HepG2 (cell line): Measurements from ENCODE around the gene SLC6A6. TPM values are rescaled to one million over a fixed set of nuclear protein-coding genes. Genes with fewer than 3 reads are reported as not detected.

ENCODE experiments used
- ATAC-seq: fragments of 200-7000 bp; cut with Tn5 transposase; 3 replicates; pipeline ENCODE4 v1.9.1; 2020; ENCODE audit warnings: mild to moderate bottlenecking, moderate library complexity
- BruUV-seq: library from RNA; stranded (reverse); fragments of 400-500 nt; replicated peaks from 2 replicates; lab custom pipeline; 2021; lab: Mats Ljungman, UMichigan
- CTCF ChIA-PET: fragments of 300-600 bp; formaldehyde crosslinking; extraction: SDS; loops from one replicate; lab custom pipeline; 2021; ENCODE audit warnings: low total read pairs, inconsistent platforms, low intra/inter-chr PET ratio; lab: Yijun Ruan, JAX
- POLR2A ChIA-PET: fragments of 350-600 bp; sonication (Branson Sonifier 250); formaldehyde crosslinking; loops from one replicate; lab custom pipeline; 2020; ENCODE audit warnings: antibody characterized with exemption, inconsistent platforms; lab: Yijun Ruan, JAX
- DNase-seq: peaks from one replicate; pipeline ENCODE4 v3.0.0-alpha.2; 2015; ENCODE audit warnings: low spot score
- FAIRE-seq: peaks from 3 replicates; lab custom pipeline; 2011; peaks lifted over from hg19 to GRCh38; lab: Jason Lieb, UNC
- H2AFZ ChIP-seq: one replicate; pipeline ENCODE4 v1.6.1; 2011; ENCODE audit warnings: low read length, inconsistent platforms
- H3K27ac ChIP-seq: fragments of 300-600 bp; 3 replicates; pipeline ENCODE4 v1.8.0; 2011; ENCODE audit warnings: mixed run types, mild to moderate bottlenecking, mixed read lengths, low read length, inconsistent platforms; ENCODE audit not compliant: insufficient read depth; ENCODE audit errors: extremely low read length
- H3K27me3 ChIP-seq, 2 experiments: fragments of 200-600 bp in 1 of 2; 2 replicates in 1 of 2; 3 replicates in 1 of 2; pipeline versions ENCODE4 v1.6.0 to v1.8.0; 2011; ENCODE audit warnings: low read length in 2 of 2, mild to moderate bottlenecking in 2 of 2, moderate library complexity in 2 of 2, inconsistent platforms in 1 of 2; ENCODE audit not compliant: insufficient read depth in 2 of 2, control insufficient read depth in 1 of 2
- H3K36me3 ChIP-seq, 2 experiments: fragments of 200-600 bp in 1 of 2; replicated peaks in 1 of 2; 2 replicates in 1 of 2; 3 replicates in 1 of 2; pipeline versions ENCODE4 v1.5.1 to v1.8.0; 2011; ENCODE audit warnings: low read length in 2 of 2, inconsistent platforms in 1 of 2; ENCODE audit not compliant: insufficient read depth in 2 of 2, control insufficient read depth in 1 of 2
- H3K4me1 ChIP-seq: 2 replicates; pipeline ENCODE4 v1.5.1; 2012; ENCODE audit warnings: low read length, inconsistent platforms; ENCODE audit not compliant: insufficient read depth
- H3K4me2 ChIP-seq: 2 replicates; pipeline ENCODE4 v1.6.0; 2011; ENCODE audit warnings: low read depth, low read length, inconsistent platforms
- H3K4me3 ChIP-seq, 3 experiments: fragments of 200-600 bp in 1 of 3; sonication (generic), shearing (Covaris generic) in 1 of 3; replicated peaks in 1 of 3; 2 replicates each; pipeline ENCODE4 v1.5.1; 2011 to 2016; ENCODE audit warnings: low read length in 3 of 3, inconsistent platforms in 2 of 3, low read depth in 2 of 3, mild to moderate bottlenecking in 2 of 3, control low read depth in 1 of 3, mixed read lengths in 1 of 3; ENCODE audit not compliant: insufficient read depth in 1 of 3
- H3K79me2 ChIP-seq: one replicate; pipeline ENCODE4 v1.6.1; 2011; ENCODE audit warnings: low read length, inconsistent platforms; ENCODE audit not compliant: insufficient read depth
- H3K9ac ChIP-seq: 2 replicates; pipeline ENCODE4 v1.6.0; 2011; ENCODE audit warnings: mild to moderate bottlenecking, low read depth, low read length, inconsistent platforms; ENCODE audit not compliant: insufficient read depth
- H3K9me3 ChIP-seq: 2 replicates; pipeline ENCODE4 v1.5.1; 2012; ENCODE audit warnings: mild to moderate bottlenecking, low read length
- H4K20me1 ChIP-seq: 2 replicates; pipeline ENCODE4 v1.6.0; 2011; ENCODE audit warnings: inconsistent platforms, mild to moderate bottlenecking, low read length, moderate library complexity; ENCODE audit not compliant: insufficient read depth
- CHD2 ChIP-seq: IDR thresholded peaks from 2 replicates; pipeline ENCODE4 v1.6.1; 2011; ENCODE audit warnings: low read depth, low read length, improper control_type of control experiment
- ESRRA ChIP-seq: sonication (generic); formaldehyde crosslinking; IDR thresholded peaks from 2 replicates; pipeline ENCODE4 v1.5.1; 2020; ENCODE audit warnings: mild to moderate bottlenecking, low read depth, missing genetic modification reagents
- MTF1 ChIP-seq: sonication (generic); formaldehyde crosslinking; IDR thresholded peaks from 2 replicates; pipeline ENCODE4 v1.5.0; 2020; ENCODE audit warnings: missing genetic modification reagents
- MXD4 ChIP-seq: IDR thresholded peaks from 2 replicates; pipeline ENCODE4 v1.6.1; 2016; ENCODE audit warnings: mild to moderate bottlenecking, missing biosample characterization, missing genetic modification reagents
- RBFOX2 ChIP-seq: fragments of 200-400 bp; formaldehyde crosslinking; IDR thresholded peaks from 2 replicates; pipeline ENCODE4 v1.6.1; 2017; ENCODE audit warnings: low read depth, mild to moderate bottlenecking, low read length
- REL ChIP-seq: sonication (generic); formaldehyde crosslinking; conservative IDR thresholded peaks from 2 replicates; pipeline ENCODE4 v1.8.0; 2022; ENCODE audit warnings: mild to moderate bottlenecking, missing genetic modification reagents, moderate library complexity
- REPIN1 ChIP-seq: sonication (generic); formaldehyde crosslinking; IDR thresholded peaks from 2 replicates; pipeline ENCODE4 v1.8.0; 2022; ENCODE audit warnings: missing genetic modification reagents, low read depth, mild to moderate bottlenecking, borderline replicate concordance
- RXRB ChIP-seq: IDR thresholded peaks from 2 replicates; pipeline ENCODE4 v1.6.1; 2016; ENCODE audit warnings: borderline replicate concordance, missing genetic modification reagents, missing compliant biosample characterization
- TRIM24 ChIP-seq: sonication (generic); formaldehyde crosslinking; IDR thresholded peaks from 2 replicates; pipeline ENCODE4 v1.8.0; 2022; ENCODE audit warnings: mild to moderate bottlenecking, missing genetic modification reagents
- ZFP91 ChIP-seq: sonication (generic); formaldehyde crosslinking; IDR thresholded peaks from 2 replicates; pipeline ENCODE4 v1.9.0; 2022; ENCODE audit warnings: missing genetic modification reagents, mild to moderate bottlenecking, borderline replicate concordance
- ZNF329 ChIP-seq: sonication (generic); formaldehyde crosslinking; IDR thresholded peaks from 2 replicates; pipeline ENCODE4 v1.9.0; 2021; ENCODE audit warnings: low read depth, mild to moderate bottlenecking, missing genetic modification reagents
- ZNF33A ChIP-seq: sonication (generic); formaldehyde crosslinking; IDR thresholded peaks from 2 replicates; pipeline ENCODE4 v1.5.1; 2020; ENCODE audit warnings: missing genetic modification reagents, mild to moderate bottlenecking, moderate library complexity, borderline replicate concordance
- ZNF546 ChIP-seq: sonication (generic); formaldehyde crosslinking; conservative IDR thresholded peaks from 2 replicates; pipeline ENCODE4 v1.8.1; 2023; ENCODE audit warnings: mild to moderate bottlenecking, missing genetic modification reagents
- ZNF563 ChIP-seq: sonication (generic); formaldehyde crosslinking; IDR thresholded peaks from 2 replicates; pipeline ENCODE4 v1.8.0; 2022; ENCODE audit warnings: mild to moderate bottlenecking, moderate library complexity, missing genetic modification reagents
- ZNF672 ChIP-seq: sonication (generic); formaldehyde crosslinking; IDR thresholded peaks from 2 replicates; pipeline ENCODE4 v1.8.1; 2022; ENCODE audit warnings: missing genetic modification reagents
- ZNF740 ChIP-seq: sonication (generic); formaldehyde crosslinking; IDR thresholded peaks from 2 replicates; pipeline ENCODE4 v1.4.0; 2020; ENCODE audit warnings: missing genetic modification reagents
- ZSCAN31 ChIP-seq: sonication (generic); formaldehyde crosslinking; IDR thresholded peaks from 2 replicates; pipeline ENCODE4 v1.5.0; 2020; ENCODE audit warnings: low read depth, mild to moderate bottlenecking, missing genetic modification reagents
- WGBS: methylation state at CpG from one replicate; pipeline ENCODE4 v1.1.6; 2017; ENCODE audit warnings: low lambda C conversion rate; 5-methylcytosine and 5-hydroxymethylcytosine counted together
- in situ Hi-C: cut with HindIII; loops from 2 replicates; pipeline ENCODE4 v1.10.0; 2017; ENCODE audit warnings: low pct_unique_long_range_greater_than_20kb; ENCODE audit not compliant: extremely low pct_ligation_motif_present
- intact Hi-C: fragments of 100-400 bp; cut with micrococcal nuclease; formaldehyde crosslinking; loops from one replicate; pipeline ENCODE4 v1.10.0; 2022; ENCODE audit not compliant: unreplicated experiment
- polyA plus RNA-seq, 8 experiments: library from polyadenylated mRNA; depleted of rRNA in 3 of 8; stranded (reverse) in 7 of 8; unstranded in 1 of 8; fragments of >200 nt; fragmentation: Illumina TruSeq in 4 of 8; extraction: Trizol in 4 of 8; gene quantifications; 2 replicates each; pipeline versions ENCODE4 v1.2.1 to v1.2.3, GENCODE V29; 2011 to 2016; ENCODE audit warnings: low read depth in 4 of 8, missing spikeins in 1 of 8, mixed read lengths in 1 of 8; ENCODE audit not compliant: insufficient read depth in 1 of 8
- total RNA-seq, 5 experiments: library from RNA; depleted of rRNA; stranded (reverse); fragments of >200 nt; fragmentation: Illumina TruSeq; extraction: Trizol; gene quantifications; 2 replicates each; pipeline ENCODE4 v1.2.3, GENCODE V29; 2016; ENCODE audit warnings: low read depth in 1 of 5

The SLC6A6 gene
- total and polyA plus RNA-seq, 2 of the 13 experiments (the other 11 are each of a cell fraction or from before 2014, with no cell fraction given): 14.1 to 20.7 TPM

GRCh38 chr3:14534516-14535191 is 132.2 kb downstream of the SLC6A6 start:
- 22% methylated on average over 16 of the region's 20 CpGs for WGBS
- H3K27me3 ChIP-seq: peaks cover 3 to 23% of the 10 kb centered on the region in 2 experiments; a peak in 3 of 5 replicates
- no peaks in the 10 kb centered on the region for H3K36me3 ChIP-seq
- BruUV-seq: no TSS peak
- no peaks in the 10 kb centered on the region for H3K4me1 ChIP-seq
- intact Hi-C loops (no loop called here), in situ Hi-C loops (no loop called here)
- no peak for ATAC-seq
- CTCF ChIA-PET: no interaction called here
- no peaks in the 10 kb centered on the region for H3K9me3 ChIP-seq
- H3K27ac ChIP-seq: no peak overlapping the region
- no peak for DNase-seq
- no peak overlapping the region for H3K9ac ChIP-seq
- H3K4me3 ChIP-seq: no peak overlapping the region
- no peak for TF ChIP-seq REL (CRISPR knock-in tag)
- no peak for TF ChIP-seq ESRRA (CRISPR knock-in tag)
- no peak for TF ChIP-seq ZNF563 (CRISPR knock-in tag)
- TF ChIP-seq TRIM24 (CRISPR knock-in tag): no peak
- TF ChIP-seq REPIN1 (CRISPR knock-in tag): no peak
- TF ChIP-seq ZNF546 (CRISPR knock-in tag): no peak
- no peak for TF ChIP-seq ZNF672
- TF ChIP-seq RBFOX2: no peak
- TF ChIP-seq MXD4 (CRISPR knock-in tag): no peak
- no peak for TF ChIP-seq ZNF329
- TF ChIP-seq CHD2: no peak
- TF ChIP-seq ZSCAN31 (CRISPR knock-in tag): no peak
- TF ChIP-seq MTF1 (CRISPR knock-in tag): no peak
- TF ChIP-seq ZNF740 (CRISPR knock-in tag): no peak
- no peak for TF ChIP-seq ZFP91
- TF ChIP-seq RXRB (CRISPR knock-in tag): no peak
- TF ChIP-seq ZNF33A: no peak
- no peak overlapping the region for H2AFZ ChIP-seq
- POLR2A ChIA-PET: no interaction called here
- no peak for FAIRE-seq
- H3K4me2 ChIP-seq: no peak overlapping the region
- no peaks in the 10 kb centered on the region for H3K79me2 ChIP-seq
- H4K20me1 ChIP-seq: no peaks in the 10 kb centered on the region
